Measurements from ENCODE around the gene TMEM200A.

Gene TMEM200A

GRCh38 chr6:130426066-130426721 lies 60.4 kb downstream of the TMEM200A start:
- no peak for DNase-seq

- DNase-seq, result no peak
Observed at GRCh38 chr6:130431346-130431852, 65.6 kb downstream of the TMEM200A start.

GRCh38 chr6:130432838-130433237 lies 67.0 kb downstream of the TMEM200A start:
- DNase-seq, result no peak

GRCh38 chr6:130434174-130434873 lies 68.5 kb downstream of the TMEM200A start:
- no peak for DNase-seq

GRCh38 chr6:130435181-130435580 lies 69.4 kb downstream of the TMEM200A start:
- DNase-seq, result no peak

GRCh38 chr6:130437961-130438360 lies 72.1 kb downstream of the TMEM200A start:
- no peak for DNase-seq

- DNase-seq, result no peak
Observed at GRCh38 chr6:130447374-130447773, 81.6 kb downstream of the TMEM200A start.

GRCh38 chr6:130452336-130452735 lies 86.5 kb downstream of the TMEM200A start:
- DNase-seq, result no peak

GRCh38 chr6:130453230-130453629 lies 87.4 kb downstream of the TMEM200A start:
- DNase-seq, result no peak

GRCh38 chr6:130457605-130458004 lies 91.8 kb downstream of the TMEM200A start:
- no peak for DNase-seq

GRCh38 chr6:130459316-130459715 lies 93.5 kb downstream of the TMEM200A start:
- no peak for DNase-seq

- no peak for DNase-seq
Observed at GRCh38 chr6:130460934-130461333, 95.1 kb downstream of the TMEM200A start.

- no peak for DNase-seq
Observed at GRCh38 chr6:130466052-130466747, 100.4 kb downstream of the TMEM200A start.

- DNase-seq, result no peak
Observed at GRCh38 chr6:130466748-130467061, 100.9 kb downstream of the TMEM200A start.

GRCh38 chr6:130467146-130468050 lies 101.6 kb downstream of the TMEM200A start:
- no peak for DNase-seq

- DNase-seq, result no peak
Observed at GRCh38 chr6:130470766-130471165, 104.9 kb downstream of the TMEM200A start.

GRCh38 chr6:130473886-130474285 lies 108.1 kb downstream of the TMEM200A start:
- no peak for DNase-seq

GRCh38 chr6:130482645-130483390 lies 117.0 kb downstream of the TMEM200A start:
- no peak for DNase-seq

- DNase-seq, result no peak
Observed at GRCh38 chr6:130485870-130486269, 120.1 kb downstream of the TMEM200A start.

- DNase-seq, result no peak
Observed at GRCh38 chr6:130486417-130486816, 120.6 kb downstream of the TMEM200A start.

- no peak for DNase-seq
Observed at GRCh38 chr6:130489514-130489913, 123.7 kb downstream of the TMEM200A start.
